Measurements from ENCODE around the gene UNC5C.

UNC5C gene

GRCh38 chr4:95265814-95266740 lies 282.7 kb downstream of the UNC5C start:
- DNase-seq (ENCODE audit: low spot score) = no peak

- no peak for DNase-seq (ENCODE audit: low spot score)
Measured at GRCh38 chr4:95264843-95265242, 283.9 kb downstream of the UNC5C start.

GRCh38 chr4:95263960-95264359 lies 284.8 kb downstream of the UNC5C start:
- no peak for DNase-seq (ENCODE audit: low spot score)

GRCh38 chr4:95263391-95263790 lies 285.4 kb downstream of the UNC5C start:
- DNase-seq (ENCODE audit: low spot score) = no peak

GRCh38 chr4:95256108-95256835 lies 292.5 kb downstream of the UNC5C start:
- no peak for DNase-seq (ENCODE audit: low spot score)

- DNase-seq (ENCODE audit: low spot score) = no peak
Measured at GRCh38 chr4:95255396-95256107, 293.2 kb downstream of the UNC5C start.

- no peak for DNase-seq (ENCODE audit: low spot score)
Measured at GRCh38 chr4:95251568-95251967, 297.2 kb downstream of the UNC5C start.

GRCh38 chr4:95250544-95251137 lies 298.1 kb downstream of the UNC5C start:
- DNase-seq (ENCODE audit: low spot score) = no peak

- no peak for DNase-seq (ENCODE audit: low spot score)
Measured at GRCh38 chr4:95249426-95250021, 299.2 kb downstream of the UNC5C start.

GRCh38 chr4:95248720-95249425 lies 299.9 kb downstream of the UNC5C start:
- no peak for DNase-seq (ENCODE audit: low spot score)

- no peak for DNase-seq (ENCODE audit: low spot score)
Measured at GRCh38 chr4:95243892-95244291, 304.9 kb downstream of the UNC5C start.

- no peak for DNase-seq (ENCODE audit: low spot score)
Measured at GRCh38 chr4:95238554-95238953, 310.2 kb downstream of the UNC5C start.

- no peak for DNase-seq (ENCODE audit: low spot score)
Measured at GRCh38 chr4:95232358-95233156, 316.2 kb downstream of the UNC5C start.

- no peak for DNase-seq (ENCODE audit: low spot score)
Measured at GRCh38 chr4:95231681-95232080, 317.1 kb downstream of the UNC5C start.

GRCh38 chr4:95225849-95226248 lies 322.9 kb downstream of the UNC5C start:
- DNase-seq (ENCODE audit: low spot score) = no peak

- DNase-seq (ENCODE audit: low spot score) = no peak
Measured at GRCh38 chr4:95224402-95224801, 324.4 kb downstream of the UNC5C start.

- DNase-seq (ENCODE audit: low spot score) = no peak
Measured at GRCh38 chr4:95220205-95221175, 328.3 kb downstream of the UNC5C start.

GRCh38 chr4:95219109-95219508 lies 329.7 kb downstream of the UNC5C start:
- DNase-seq (ENCODE audit: low spot score) = no peak

GRCh38 chr4:95217197-95217596 lies 331.6 kb downstream of the UNC5C start:
- no peak for DNase-seq (ENCODE audit: low spot score)

Data from kidney capillary endothelial cell (primary cell).